OCI-LY7 (cell line): ENCODE measurements around the gene SCUBE2.

Experiments used
- EZH2phosphoT487 ChIP-seq: fragments of 200-600 bp; sonication (generic); IDR thresholded peaks from 2 replicates; pipeline ENCODE4 v1.6.1; 2018; ENCODE audit warnings: low read depth, borderline replicate concordance, mild to moderate bottlenecking, mixed run types, antibody characterized with exemption, low read length, moderate library complexity, mixed read lengths
- TF ChIP-seq, protein P1 (sequence below): fragments of 200-600 bp; sonication (generic); conservative IDR thresholded peaks from 2 replicates; pipeline ENCODE4 v1.5.1; 2014; ENCODE audit warnings: mild to moderate bottlenecking, antibody characterized with exemption, low read length, moderate library complexity, mixed read lengths

DNA sequence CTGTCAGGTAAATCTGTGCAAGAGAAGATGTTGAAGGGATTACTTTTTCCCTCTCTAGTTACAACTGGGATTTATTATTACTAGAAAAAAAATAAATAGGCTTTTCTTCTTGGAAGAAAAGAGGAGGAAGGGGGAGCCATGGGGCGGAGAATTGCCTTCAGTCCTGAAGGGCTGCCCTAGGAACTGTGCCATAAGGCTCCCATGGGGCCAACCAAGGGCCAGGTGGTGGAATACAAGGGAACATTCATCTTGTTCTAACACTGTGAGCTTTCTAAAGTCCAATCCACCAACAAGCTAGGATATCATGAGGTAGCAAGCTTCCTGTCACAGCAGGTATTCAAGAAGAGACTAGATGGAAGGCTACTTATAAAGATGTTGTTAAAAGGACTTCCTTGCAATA lies 62.8 kb downstream of the SCUBE2 start:
- TF ChIP-seq EZH2phosphoT487: no peak
- TF ChIP-seq, protein P1, sequence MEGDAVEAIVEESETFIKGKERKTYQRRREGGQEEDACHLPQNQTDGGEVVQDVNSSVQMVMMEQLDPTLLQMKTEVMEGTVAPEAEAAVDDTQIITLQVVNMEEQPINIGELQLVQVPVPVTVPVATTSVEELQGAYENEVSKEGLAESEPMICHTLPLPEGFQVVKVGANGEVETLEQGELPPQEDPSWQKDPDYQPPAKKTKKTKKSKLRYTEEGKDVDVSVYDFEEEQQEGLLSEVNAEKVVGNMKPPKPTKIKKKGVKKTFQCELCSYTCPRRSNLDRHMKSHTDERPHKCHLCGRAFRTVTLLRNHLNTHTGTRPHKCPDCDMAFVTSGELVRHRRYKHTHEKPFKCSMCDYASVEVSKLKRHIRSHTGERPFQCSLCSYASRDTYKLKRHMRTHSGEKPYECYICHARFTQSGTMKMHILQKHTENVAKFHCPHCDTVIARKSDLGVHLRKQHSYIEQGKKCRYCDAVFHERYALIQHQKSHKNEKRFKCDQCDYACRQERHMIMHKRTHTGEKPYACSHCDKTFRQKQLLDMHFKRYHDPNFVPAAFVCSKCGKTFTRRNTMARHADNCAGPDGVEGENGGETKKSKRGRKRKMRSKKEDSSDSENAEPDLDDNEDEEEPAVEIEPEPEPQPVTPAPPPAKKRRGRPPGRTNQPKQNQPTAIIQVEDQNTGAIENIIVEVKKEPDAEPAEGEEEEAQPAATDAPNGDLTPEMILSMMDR: no peak
